ENCODE results near the gene DNAJC4. TPM values are rescaled to one million over a fixed set of nuclear protein-coding genes. Genes with fewer than 3 reads are reported as not detected.
A peak's percentile ranks its signal among the peaks of the same experiment; 100 is the strongest.

The DNAJC4 gene
- total RNA-seq, 1 donor = 9.8 TPM

- H3K9me3 ChIP-seq (ENCODE audit: low read depth, low read length) = no peaks in the 10 kb centered on the region
- no peak for TF ChIP-seq CTCF (IDR thresholded peaks at IDR 0.05; ENCODE audit: extremely low read depth, low read depth, low read length)
- peak overlapping the region; percentile 11 for H3K27ac ChIP-seq (ENCODE audit: low read depth, low read length)
- no peaks in the 10 kb centered on the region for H3K27me3 ChIP-seq (ENCODE audit: insufficient read depth, low read length)
- DNase-seq (ENCODE audit: insufficient read length, low spot score, missing footprints) = no peak
- H3K36me3 ChIP-seq (ENCODE audit: insufficient read depth, low read length) = peaks cover 20% of the 10 kb centered on the region
- H4K20me1 ChIP-seq (ENCODE audit: insufficient read depth, low read length) = peaks cover 8% of the 10 kb centered on the region
- peak overlapping the region; percentile 88 for H3K4me2 ChIP-seq (ENCODE audit: insufficient read depth, low read length)
- no peak overlapping the region for H2AFZ ChIP-seq (ENCODE audit: low read length)
- peak overlapping the region; percentile 87 for H3K4me3 ChIP-seq (ENCODE audit: insufficient read depth, low read length)
- H3K4me1 ChIP-seq (ENCODE audit: insufficient read depth, low read length) = peaks cover 29% of the 10 kb centered on the region
- peaks cover 42% of the 10 kb centered on the region for H3K79me2 ChIP-seq (ENCODE audit: insufficient read depth, low read length)
Observed at GRCh38 chr11:64241491-64242374, 11.4 kb downstream of the DNAJC4 start.

- Histone ChIP-seq H3K27me3 (ENCODE audit: insufficient read depth, low read length) (no peaks in the 10 kb centered on the region), H4K20me1 (ENCODE audit: insufficient read depth, low read length) (peaks cover 8% of the 10 kb centered on the region), H2AFZ (ENCODE audit: low read length) (no peak overlapping the region), H3K27ac (ENCODE audit: low read depth, low read length) (no peak overlapping the region), H3K4me1 (ENCODE audit: insufficient read depth, low read length) (peaks cover 33% of the 10 kb centered on the region), H3K9me3 (ENCODE audit: low read depth, low read length) (no peaks in the 10 kb centered on the region), H3K36me3 (ENCODE audit: insufficient read depth, low read length) (peaks cover 15% of the 10 kb centered on the region), H3K4me2 (ENCODE audit: insufficient read depth, low read length) (no peak overlapping the region), H3K79me2 (ENCODE audit: insufficient read depth, low read length) (peaks cover 42% of the 10 kb centered on the region), H3K4me3 (ENCODE audit: insufficient read depth, low read length) (no peak overlapping the region)
- peak; percentile 81 for DNase-seq (ENCODE audit: insufficient read length, low spot score, missing footprints)
- no peak for TF ChIP-seq CTCF (IDR thresholded peaks at IDR 0.05; ENCODE audit: extremely low read depth, low read depth, low read length)
Observed at GRCh38 chr11:64243236-64243854, 13.0 kb downstream of the DNAJC4 start.

- Histone ChIP-seq H3K9me3 (ENCODE audit: low read depth, low read length) (no peaks in the 10 kb centered on the region), H3K27ac (ENCODE audit: low read depth, low read length) (no peak overlapping the region), H3K27me3 (ENCODE audit: insufficient read depth, low read length) (no peaks in the 10 kb centered on the region), H4K20me1 (ENCODE audit: insufficient read depth, low read length) (peaks cover 8% of the 10 kb centered on the region), H3K79me2 (ENCODE audit: insufficient read depth, low read length) (peaks cover 42% of the 10 kb centered on the region), H3K4me1 (ENCODE audit: insufficient read depth, low read length) (peaks cover 33% of the 10 kb centered on the region), H3K4me2 (ENCODE audit: insufficient read depth, low read length) (no peak overlapping the region), H2AFZ (ENCODE audit: low read length) (no peak overlapping the region), H3K36me3 (ENCODE audit: insufficient read depth, low read length) (peaks cover 15% of the 10 kb centered on the region), H3K4me3 (ENCODE audit: insufficient read depth, low read length) (no peak overlapping the region)
- TF ChIP-seq CTCF (IDR thresholded peaks at IDR 0.05; ENCODE audit: extremely low read depth, low read depth, low read length) = no peak
- DNase-seq (ENCODE audit: insufficient read length, low spot score, missing footprints) = peak; percentile 85
Observed at GRCh38 chr11:64244107-64244506, 13.8 kb downstream of the DNAJC4 start.

GRCh38 chr11:64244966-64245365 lies 14.6 kb downstream of the DNAJC4 start:
- H3K4me2 ChIP-seq (ENCODE audit: insufficient read depth, low read length) = peak overlapping the region; percentile 91
- peaks cover 33% of the 10 kb centered on the region for H3K4me1 ChIP-seq (ENCODE audit: insufficient read depth, low read length)
- peaks cover 8% of the 10 kb centered on the region for H4K20me1 ChIP-seq (ENCODE audit: insufficient read depth, low read length)
- no peak overlapping the region for H3K27ac ChIP-seq (ENCODE audit: low read depth, low read length)
- H3K4me3 ChIP-seq (ENCODE audit: insufficient read depth, low read length) = peak overlapping the region; percentile 97
- no peaks in the 10 kb centered on the region for H3K27me3 ChIP-seq (ENCODE audit: insufficient read depth, low read length)
- no peak for DNase-seq (ENCODE audit: insufficient read length, low spot score, missing footprints)
- no peak for TF ChIP-seq CTCF (IDR thresholded peaks at IDR 0.05; ENCODE audit: extremely low read depth, low read depth, low read length)
- no peaks in the 10 kb centered on the region for H3K9me3 ChIP-seq (ENCODE audit: low read depth, low read length)
- H3K79me2 ChIP-seq (ENCODE audit: insufficient read depth, low read length) = peaks cover 42% of the 10 kb centered on the region
- peaks cover 15% of the 10 kb centered on the region for H3K36me3 ChIP-seq (ENCODE audit: insufficient read depth, low read length)
- no peak overlapping the region for H2AFZ ChIP-seq (ENCODE audit: low read length)
